ENCODE results near the gene RSL1D1.

- TF ChIP-seq CTCF (conservative IDR thresholded peaks at IDR 0.05 in 1 of 2, IDR thresholded peaks at IDR 0.05 in 1 of 2; ENCODE audit: low read depth in 1 of 2, low read length in 2 of 2) = no peak
- no peak for TF ChIP-seq EZH2 (IDR thresholded peaks at IDR 0.05; ENCODE audit: low read length, missing control alignments)
Observed at GRCh38 chr16:11857161-11857560, 5.8 kb upstream of the RSL1D1 start.
